ENCODE data around the gene CROCC2.

Gene CROCC2

GRCh38 chr2:241020629-241021190, 114.6 kb downstream of the CROCC2 start:
- DNase-seq = no peak

GRCh38 chr2:241025639-241026038, 119.5 kb downstream of the CROCC2 start:
- no peak for DNase-seq

GRCh38 chr2:241029599-241030332, 123.6 kb downstream of the CROCC2 start:
- no peak for DNase-seq

- DNase-seq = no peak
Measured at GRCh38 chr2:241030333-241030680, 124.2 kb downstream of the CROCC2 start.

GRCh38 chr2:241030883-241031282, 124.7 kb downstream of the CROCC2 start:
- DNase-seq = no peak

- DNase-seq = no peak
Measured at GRCh38 chr2:241031436-241032165, 125.5 kb downstream of the CROCC2 start.

- no peak for DNase-seq
Measured at GRCh38 chr2:241033336-241033987, 127.3 kb downstream of the CROCC2 start.

- no peak for DNase-seq
Measured at GRCh38 chr2:241033994-241034393, 127.9 kb downstream of the CROCC2 start.

- no peak for DNase-seq
Measured at GRCh38 chr2:241034490-241035141, 128.5 kb downstream of the CROCC2 start.

GRCh38 chr2:241035142-241035817, 129.1 kb downstream of the CROCC2 start:
- no peak for DNase-seq

GRCh38 chr2:241035818-241036396, 129.8 kb downstream of the CROCC2 start:
- no peak for DNase-seq

- no peak for DNase-seq
Measured at GRCh38 chr2:241036397-241036963, 130.3 kb downstream of the CROCC2 start.

GRCh38 chr2:241036964-241037421, 130.9 kb downstream of the CROCC2 start:
- no peak for DNase-seq

GRCh38 chr2:241037498-241037897, 131.4 kb downstream of the CROCC2 start:
- DNase-seq = no peak

GRCh38 chr2:241038374-241039180, 132.4 kb downstream of the CROCC2 start:
- DNase-seq = no peak

GRCh38 chr2:241039416-241039815, 133.3 kb downstream of the CROCC2 start:
- DNase-seq = no peak

- no peak for DNase-seq
Measured at GRCh38 chr2:241040081-241040803, 134.1 kb downstream of the CROCC2 start.

GRCh38 chr2:241041589-241042158, 135.5 kb downstream of the CROCC2 start:
- no peak for DNase-seq

All from NCI-H187 (cell line).